CD14-positive monocyte (primary cell): ENCODE results near the gene C3orf33. TPM values are rescaled to one million over a fixed set of nuclear protein-coding genes. Genes with fewer than 3 reads are reported as not detected.
A peak's percentile ranks its signal among the peaks of the same experiment; 100 is the strongest.

Experiments
- DNase-seq, 3 donors: peaks; one replicate each; pipeline ENCODE4 v3.0.0-alpha.2; 2011 to 2022
- H2AFZ ChIP-seq: 2 replicates; pipeline ENCODE4 v1.6.0; 2012; ENCODE audit warnings: mild to moderate bottlenecking, low read depth, low read length, inconsistent platforms; ENCODE audit not compliant: insufficient read depth, poor library complexity, severe bottlenecking
- H3K27ac ChIP-seq, 2 donors: 1 replicate in 1 of 2; 2 replicates in 1 of 2; pipeline ENCODE4 v1.5.1; 2012 to 2013; ENCODE audit warnings: low read length in 2 of 2, control low read depth in 1 of 2, inconsistent platforms in 1 of 2, low read depth in 1 of 2, mild to moderate bottlenecking in 1 of 2
- H3K27me3 ChIP-seq, 2 donors: one replicate each; pipeline versions ENCODE4 v1.6.0 to v1.6.1; 2011 to 2013; ENCODE audit warnings: low read length in 2 of 2; ENCODE audit not compliant: control insufficient read depth in 2 of 2, insufficient read depth in 2 of 2
- H3K36me3 ChIP-seq, 2 donors: replicated peaks in 1 of 2; 1 replicate in 1 of 2; 2 replicates in 1 of 2; pipeline versions ENCODE4 v1.5.1 to v1.6.1; 2012 to 2013; ENCODE audit warnings: low read length in 2 of 2, control low read depth in 1 of 2, inconsistent platforms in 1 of 2, mild to moderate bottlenecking in 1 of 2; ENCODE audit not compliant: insufficient read depth in 2 of 2, control insufficient read depth in 1 of 2
- H3K4me1 ChIP-seq, 2 donors: 1 replicate in 1 of 2; 2 replicates in 1 of 2; pipeline versions ENCODE4 v1.5.1 to v1.6.1; 2012 to 2013; ENCODE audit warnings: low read length in 2 of 2, control low read depth in 1 of 2, inconsistent platforms in 1 of 2, mild to moderate bottlenecking in 1 of 2, moderate library complexity in 1 of 2; ENCODE audit not compliant: insufficient read depth in 2 of 2, control insufficient read depth in 1 of 2
- H3K4me2 ChIP-seq: replicated peaks from 2 replicates; pipeline ENCODE3; 2012; ENCODE audit warnings: low read length, moderate library complexity, mild to moderate bottlenecking; ENCODE audit not compliant: poor library complexity, severe bottlenecking; ENCODE audit errors: extremely low read depth
- H3K4me3 ChIP-seq, 3 experiments: fragments of 200-600 bp in 1 of 3; sonication (generic) in 1 of 3; replicated peaks in 1 of 3; 1 replicate in 2 of 3; 2 replicates in 1 of 3; pipeline ENCODE4 v1.5.1; 2011 to 2013; ENCODE audit warnings: low read length in 3 of 3, mild to moderate bottlenecking in 3 of 3, control low read depth in 2 of 3, low read depth in 2 of 3, inconsistent platforms in 1 of 3, moderate library complexity in 1 of 3
- H3K79me2 ChIP-seq: 2 replicates; pipeline ENCODE4 v1.6.0; 2012; ENCODE audit warnings: mild to moderate bottlenecking, control low read depth, inconsistent platforms, low read length, moderate library complexity; ENCODE audit not compliant: insufficient read depth
- H3K9ac ChIP-seq: 2 replicates; pipeline ENCODE4 v1.6.0; 2017; ENCODE audit warnings: low read length, mild to moderate bottlenecking; ENCODE audit not compliant: insufficient read depth, poor library complexity, severe bottlenecking
- H3K9me3 ChIP-seq, 2 donors: replicated peaks in 1 of 2; 1 replicate in 1 of 2; 2 replicates in 1 of 2; pipeline versions ENCODE4 v1.5.1 to v1.6.1; 2012 to 2013; ENCODE audit warnings: low read length in 2 of 2, control low read depth in 1 of 2; ENCODE audit not compliant: control insufficient read depth in 1 of 2, insufficient read depth in 1 of 2
- H4K20me1 ChIP-seq: 2 replicates; pipeline ENCODE4 v1.6.0; 2012; ENCODE audit warnings: mild to moderate bottlenecking, low read length, control low read depth, moderate library complexity; ENCODE audit not compliant: insufficient read depth
- H3K27ac Mint-ChIP-seq, 7 donors: one replicate each; pipeline ENCODE4 v1.8.0; 2020; ENCODE audit warnings: mild to moderate bottlenecking in 7 of 7, mixed read lengths in 7 of 7, moderate library complexity in 6 of 7, inconsistent platforms in 2 of 7
- H3K27me3 Mint-ChIP-seq, 3 donors: one replicate each; pipeline ENCODE4 v1.8.0; 2021 to 2022; ENCODE audit warnings: low read depth in 3 of 3, mild to moderate bottlenecking in 3 of 3, mixed read lengths in 3 of 3, moderate library complexity in 3 of 3, inconsistent platforms in 1 of 3
- H3K36me3 Mint-ChIP-seq, 2 donors: one replicate each; pipeline ENCODE4 v1.8.0; 2020; ENCODE audit warnings: mixed read lengths in 2 of 2, inconsistent platforms in 1 of 2, mild to moderate bottlenecking in 1 of 2
- H3K4me1 Mint-ChIP-seq: one replicate; pipeline ENCODE4 v1.8.0; 2020; ENCODE audit warnings: mild to moderate bottlenecking, mixed read lengths
- H3K4me3 Mint-ChIP-seq, 2 donors: one replicate each; pipeline ENCODE4 v1.8.0; 2020; ENCODE audit warnings: mild to moderate bottlenecking in 2 of 2, mixed read lengths in 2 of 2, moderate library complexity in 1 of 2
- H3K9me3 Mint-ChIP-seq, 7 donors: one replicate each; pipeline ENCODE4 v1.8.0; 2020 to 2022; ENCODE audit warnings: mixed read lengths in 7 of 7, mild to moderate bottlenecking in 6 of 7, moderate library complexity in 6 of 7, inconsistent platforms in 2 of 7
- CTCF ChIP-seq: fragments of 200-600 bp; IDR thresholded peaks from one replicate; pipeline ENCODE4 v1.8.0; 2022; ENCODE audit warnings: antibody characterized with exemption, mild to moderate bottlenecking
- WGBS: methylation state at CpG from one replicate; pipeline ENCODE4 v1.1.5; 2013; ENCODE audit warnings: missing lambda C conversion rate; ENCODE audit not compliant: insufficient coverage; 5-methylcytosine and 5-hydroxymethylcytosine counted together
- intact Hi-C, 2 donors: fragments of 100-400 bp; cut with micrococcal nuclease; formaldehyde crosslinking; loops; one replicate each; pipeline versions ENCODE4 v1.15.0 to v1.15.1; 2023
- polyA plus RNA-seq, 3 donors: library from polyadenylated mRNA; depleted of rRNA in 1 of 3; unstranded in 2 of 3; stranded (reverse) in 1 of 3; fragments of 300-500 nt in 2 of 3; fragments of >200 nt in 1 of 3; fragmentation: Illumina TruSeq in 2 of 3; gene quantifications; 1 replicate in 2 of 3; 2 replicates in 1 of 3; pipeline ENCODE4 v1.2.3, GENCODE V29; 2012 to 2021

The C3orf33 gene
- polyA plus RNA-seq, 3 donors = 0.34 to 0.97 (median 0.49) TPM

DNA sequence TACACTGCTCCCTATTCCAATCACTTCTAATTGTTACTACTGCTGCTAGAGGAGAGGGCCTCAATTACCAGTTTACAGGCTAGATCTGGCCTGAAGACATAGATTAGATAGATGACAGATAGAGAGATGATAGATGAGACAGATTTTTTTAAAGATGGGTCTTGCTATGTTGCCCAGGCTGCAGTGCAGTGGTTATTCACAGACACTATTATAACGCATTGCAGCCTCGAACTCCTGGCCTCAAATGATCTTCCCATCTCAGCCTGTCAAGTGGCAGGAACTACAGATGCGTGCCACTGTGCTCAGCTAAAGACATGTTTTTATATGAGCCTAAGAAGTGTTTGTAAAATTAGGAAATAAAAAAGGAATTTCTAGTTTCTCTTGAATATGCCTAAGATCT, 41.9 kb upstream of the C3orf33 start:
- no peak overlapping the region for H3K4me2 ChIP-seq
- no peaks in the 10 kb centered on the region for H3K27me3 ChIP-seq
- peaks cover 6 to 29% of the 10 kb centered on the region in 2 donors for H3K36me3 Mint-ChIP-seq
- H3K4me1 Mint-ChIP-seq = peaks cover 59% of the 10 kb centered on the region
- H3K9me3 Mint-ChIP-seq = no peaks in the 10 kb centered on the region
- peaks cover 62% of the 10 kb centered on the region for H4K20me1 ChIP-seq
- no peak overlapping the region for H3K9ac ChIP-seq
- no peak overlapping the region for H3K27ac ChIP-seq
- no peak overlapping the region for H3K4me3 Mint-ChIP-seq
- TF ChIP-seq CTCF = no peak
- intact Hi-C loops = no loop called here
- no peaks in the 10 kb centered on the region for H3K9me3 ChIP-seq
- H3K36me3 ChIP-seq = peaks cover 0 to 12% of the 10 kb centered on the region in 2 donors
- DNase-seq = no peak
- no CpG with 5 or more reads among the region's 3 CpGs for WGBS
- peaks cover 26 to 27% of the 10 kb centered on the region in 2 donors for H3K4me1 ChIP-seq
- H3K4me3 ChIP-seq = no peak overlapping the region
- no peak overlapping the region for H2AFZ ChIP-seq
- H3K27me3 Mint-ChIP-seq = no peaks in the 10 kb centered on the region
- H3K79me2 ChIP-seq = peaks cover 89% of the 10 kb centered on the region
- peak overlapping the region in 4 of 7 donors; percentile 4 to 42 (median 20) for H3K27ac Mint-ChIP-seq

- Mint-ChIP-seq H3K27ac (peak overlapping the region in 1 of 7 donors; percentile 22), H3K27me3 (no peaks in the 10 kb centered on the region), H3K9me3 (no peaks in the 10 kb centered on the region), H3K4me1 (peaks cover 40% of the 10 kb centered on the region), H3K4me3 (no peak overlapping the region), H3K36me3 (peaks cover 7 to 27% of the 10 kb centered on the region in 2 donors)
- peaks cover 76% of the 10 kb centered on the region for H3K79me2 ChIP-seq
- no peaks in the 10 kb centered on the region for H3K27me3 ChIP-seq
- peaks cover 8 to 9% of the 10 kb centered on the region in 2 donors for H3K4me1 ChIP-seq
- no peak overlapping the region for H3K4me2 ChIP-seq
- H3K4me3 ChIP-seq = no peak overlapping the region
- no peak overlapping the region for H2AFZ ChIP-seq
- H3K9me3 ChIP-seq = no peaks in the 10 kb centered on the region
- no peak for DNase-seq
- H3K27ac ChIP-seq = no peak overlapping the region
- TF ChIP-seq CTCF = no peak
- H3K9ac ChIP-seq = no peak overlapping the region
- 100% methylated on average over 1 of the region's 3 CpGs for WGBS
- intact Hi-C loops = no loop called here
- peaks cover 0 to 12% of the 10 kb centered on the region in 2 donors for H3K36me3 ChIP-seq
- peaks cover 51% of the 10 kb centered on the region for H4K20me1 ChIP-seq
These were observed 40.0 kb upstream of the C3orf33 start for GRCh38 chr3:155846119-155846518.
